IMR-90 (cell line): ENCODE measurements around the gene VMO1. TPM values are rescaled to one million over a fixed set of nuclear protein-coding genes. Genes with fewer than 3 reads are reported as not detected.

Experiments
- ATAC-seq: fragments of 200-7000 bp; cut with Tn5 transposase; 2 replicates; pipeline ENCODE4 v1.9.1; 2020; ENCODE audit warnings: low read depth, mild to moderate bottlenecking, moderate library complexity
- BruUV-seq: library from RNA; stranded (reverse); fragments of 400-500 nt; replicated peaks from 2 replicates; lab custom pipeline; 2021; lab: Mats Ljungman, UMichigan
- CTCF ChIA-PET: fragments of 300-600 bp; formaldehyde crosslinking; extraction: SDS; loops from one replicate; lab custom pipeline; 2021; ENCODE audit warnings: antibody characterized with exemption; lab: Yijun Ruan, JAX
- POLR2A ChIA-PET: fragments of 300-600 bp; sonication (Branson Sonifier 250); formaldehyde crosslinking; loops from one replicate; lab custom pipeline; 2022; ENCODE audit warnings: antibody characterized with exemption; ENCODE audit not compliant: unreplicated experiment; lab: Charles Lee
- DNase-seq: peaks from one replicate; pipeline ENCODE4 v3.0.0; 2013
- H2AFZ ChIP-seq: replicated peaks from 2 replicates; pipeline ENCODE3; 2013; ENCODE audit warnings: low read length, mild to moderate bottlenecking; ENCODE audit not compliant: poor library complexity
- H2AK5ac ChIP-seq: 2 replicates; pipeline ENCODE4 v1.6.1; 2013; ENCODE audit warnings: low read depth, low read length, inconsistent platforms
- H2AK9ac ChIP-seq: replicated peaks from 2 replicates; pipeline ENCODE3; 2013; ENCODE audit warnings: mild to moderate bottlenecking, low read depth, low read length, moderate library complexity; ENCODE audit not compliant: poor library complexity
- H2BK120ac ChIP-seq: 2 replicates; pipeline ENCODE4 v1.6.1; 2013; ENCODE audit warnings: low read depth, low read length, inconsistent platforms
- H2BK15ac ChIP-seq: 3 replicates; pipeline ENCODE4 v1.6.1; 2013; ENCODE audit warnings: low read depth, low read length, inconsistent platforms
- H2BK20ac ChIP-seq: 2 replicates; pipeline ENCODE4 v1.6.1; 2013; ENCODE audit warnings: low read depth, mild to moderate bottlenecking, inconsistent platforms, low read length, moderate library complexity
- H2BK5ac ChIP-seq: 2 replicates; pipeline ENCODE4 v1.6.1; 2013; ENCODE audit warnings: mild to moderate bottlenecking, low read depth, low read length, inconsistent platforms; ENCODE audit not compliant: poor library complexity, severe bottlenecking
- H3K14ac ChIP-seq: replicated peaks from 2 replicates; pipeline ENCODE4 v1.6.1; 2013; ENCODE audit warnings: low read depth, low read length, inconsistent platforms
- H3K18ac ChIP-seq: 2 replicates; pipeline ENCODE4 v1.6.1; 2013; ENCODE audit warnings: low read depth, low read length, control low read depth
- H3K23ac ChIP-seq: 2 replicates; pipeline ENCODE4 v1.6.1; 2013; ENCODE audit warnings: low read depth, low read length, inconsistent platforms
- H3K27ac ChIP-seq: 2 replicates; pipeline ENCODE4 v1.5.1; 2013; ENCODE audit warnings: mild to moderate bottlenecking, control low read depth, low read length; ENCODE audit not compliant: insufficient read depth
- H3K27me3 ChIP-seq: 2 replicates; pipeline ENCODE4 v1.6.1; 2013; ENCODE audit warnings: low read length; ENCODE audit not compliant: control insufficient read depth, insufficient read depth
- H3K36me3 ChIP-seq: 2 replicates; pipeline ENCODE4 v1.6.1; 2013; ENCODE audit warnings: low read length, mixed read lengths; ENCODE audit not compliant: control insufficient read depth, insufficient read depth
- H3K4ac ChIP-seq: 2 replicates; pipeline ENCODE4 v1.6.1; 2013; ENCODE audit warnings: low read depth, low read length, inconsistent platforms
- H3K4me1 ChIP-seq: 2 replicates; pipeline ENCODE4 v1.6.1; 2013; ENCODE audit warnings: low read length, mixed read lengths; ENCODE audit not compliant: control insufficient read depth, insufficient read depth
- H3K4me2 ChIP-seq: 2 replicates; pipeline ENCODE4 v1.6.1; 2013; ENCODE audit warnings: low read depth, mild to moderate bottlenecking, control low read depth, low read length, moderate library complexity
- H3K4me3 ChIP-seq: 2 replicates; pipeline ENCODE4 v1.5.1; 2013; ENCODE audit warnings: low read depth, mild to moderate bottlenecking, control low read depth, low read length, moderate library complexity; ENCODE audit not compliant: insufficient read depth
- H3K56ac ChIP-seq: 2 replicates; pipeline ENCODE4 v1.6.1; 2013; ENCODE audit warnings: low read length, inconsistent platforms; ENCODE audit not compliant: insufficient read depth; ENCODE audit errors: extremely low read depth
- H3K79me1 ChIP-seq, 2 experiments: 2 replicates each; pipeline ENCODE4 v1.6.1; 2013; ENCODE audit warnings: low read length in 2 of 2, inconsistent platforms in 1 of 2, low read depth in 1 of 2
- H3K9ac ChIP-seq: 2 replicates; pipeline ENCODE4 v1.6.1; 2013; ENCODE audit warnings: low read depth, low read length, control low read depth
- H3K9me1 ChIP-seq: 2 replicates; pipeline ENCODE4 v1.6.1; 2013; ENCODE audit warnings: low read length, inconsistent platforms; ENCODE audit not compliant: insufficient read depth
- H3K9me3 ChIP-seq: 2 replicates; pipeline ENCODE4 v1.6.1; 2013; ENCODE audit warnings: low read length; ENCODE audit not compliant: control insufficient read depth, insufficient read depth
- H4K20me1 ChIP-seq: 2 replicates; pipeline ENCODE4 v1.6.1; 2013; ENCODE audit warnings: low read length, inconsistent platforms; ENCODE audit not compliant: insufficient read depth
- H4K5ac ChIP-seq: 2 replicates; pipeline ENCODE4 v1.6.1; 2013; ENCODE audit warnings: mild to moderate bottlenecking, low read depth, low read length, control low read depth
- H4K8ac ChIP-seq, 2 experiments: 2 replicates each; pipeline ENCODE4 v1.6.1; 2013; ENCODE audit warnings: low read depth in 2 of 2, low read length in 2 of 2, control low read depth in 1 of 2, inconsistent platforms in 1 of 2
- H4K91ac ChIP-seq: 2 replicates; pipeline ENCODE4 v1.6.1; 2013; ENCODE audit warnings: low read depth, low read length, inconsistent platforms; ENCODE audit not compliant: insufficient read depth
- BHLHE40 ChIP-seq: fragments of 150-350 bp; IDR thresholded peaks from 2 replicates; pipeline ENCODE4 v1.6.1; 2016; ENCODE audit warnings: mild to moderate bottlenecking, low read depth, low read length
- CEBPB ChIP-seq: IDR thresholded peaks from 2 replicates; pipeline ENCODE4 v1.6.1; 2012; ENCODE audit warnings: low read depth, low read length, improper control_type of control experiment
- CHD1 ChIP-seq: IDR thresholded peaks from 2 replicates; pipeline ENCODE4 v1.6.1; 2012; ENCODE audit warnings: low read depth, low read length, improper control_type of control experiment
- CTCF ChIP-seq: conservative IDR thresholded peaks from 2 replicates; pipeline ENCODE4 v1.5.1; 2012; ENCODE audit warnings: mild to moderate bottlenecking, low read depth, low read length, improper control_type of control experiment
- ELK1 ChIP-seq: fragments of 150-350 bp; IDR thresholded peaks from 2 replicates; pipeline ENCODE4 v1.6.1; 2016; ENCODE audit warnings: low read depth, mild to moderate bottlenecking, low read length, moderate library complexity, borderline replicate concordance
- FOS ChIP-seq: fragments of 150-350 bp; IDR thresholded peaks from 2 replicates; pipeline ENCODE4 v1.6.1; 2016; ENCODE audit warnings: low read depth, low read length
- MAFK ChIP-seq: IDR thresholded peaks from 2 replicates; pipeline ENCODE4 v1.6.1; 2012; ENCODE audit warnings: low read depth, low read length, improper control_type of control experiment
- MXI1 ChIP-seq: IDR thresholded peaks from 2 replicates; pipeline ENCODE4 v1.6.1; 2012; ENCODE audit warnings: low read depth, mild to moderate bottlenecking, low read length, moderate library complexity, borderline replicate concordance
- RAD21 ChIP-seq: IDR thresholded peaks from 2 replicates; pipeline ENCODE4 v1.6.1; 2012; ENCODE audit warnings: low read length, improper control_type of control experiment
- SMC3 ChIP-seq: fragments of 150-350 bp; IDR thresholded peaks from 2 replicates; pipeline ENCODE4 v1.6.1; 2016; ENCODE audit warnings: low read depth, mild to moderate bottlenecking, antibody characterized with exemption, low read length, moderate library complexity
- WGBS, 2 experiments: methylation state at CpG; one replicate each; pipeline versions ENCODE4 v1.1.5 to v1.1.7; 2013; ENCODE audit warnings: missing lambda C conversion rate in 2 of 2; ENCODE audit not compliant: insufficient read length in 1 of 2; ENCODE audit errors: extremely low coverage in 2 of 2; 5-methylcytosine and 5-hydroxymethylcytosine counted together
- dilution Hi-C: fragments of 300-500 bp; cut with HindIII; formaldehyde crosslinking; loops from one replicate; pipeline ENCODE4 v1.14.3; 2018; ENCODE audit warnings: low sequenced_read_pairs; ENCODE audit not compliant: unreplicated experiment
- in situ Hi-C: fragments of 300-500 bp; cut with MboI; formaldehyde crosslinking; loops from 3 replicates; pipeline ENCODE4 v1.14.3; 2019; ENCODE audit warnings: low sequenced_read_pairs, inconsistent platforms, mixed read lengths
- intact Hi-C: fragments of 100-400 bp; cut with micrococcal nuclease; formaldehyde crosslinking; loops from 2 replicates; pipeline ENCODE4 v1.10.0; 2022
- polyA plus RNA-seq, 3 experiments: library from polyadenylated mRNA; depleted of rRNA; stranded (reverse); fragments of >200 nt; gene quantifications; 2 replicates each; pipeline ENCODE4 v1.2.3, GENCODE V29; 2012; ENCODE audit warnings: low replicate concordance in 1 of 3
- total RNA-seq: library from RNA; depleted of rRNA; stranded (reverse); fragments of >200 nt; gene quantifications from 2 replicates; pipeline ENCODE4 v1.2.3, GENCODE V29; 2012

Gene VMO1
- total and polyA plus RNA-seq, 2 of the 4 experiments (the other 2 are of a cell fraction) = 0.14 TPM; not detected in 1

GRCh38 chr17:4833941-4834680 is 47.9 kb upstream of the VMO1 start:
- peak; percentile 80 for DNase-seq
- Histone ChIP-seq H4K5ac (peak overlapping the region; percentile 54), H3K27ac (peak overlapping the region; percentile 81)

More at GRCh38 chr17:4833941-4834680, 47.9 kb upstream of the VMO1 start:
- H3K4me1 ChIP-seq = peaks cover 6% of the 10 kb centered on the region; the same call in 1 of the 2 replicates
- peak overlapping the region; percentile 80; the same call in 1 of the 2 replicates for H3K56ac ChIP-seq
- peak; percentile 33 for ATAC-seq
- peak overlapping the region; percentile 97 for H3K23ac ChIP-seq
- peak overlapping the region; percentile 77 for H3K4me3 ChIP-seq
- peak overlapping the region; percentile 93; the same call in 2 of the 3 replicates for H2BK15ac ChIP-seq
- peak overlapping the region; percentile 48 for H3K18ac ChIP-seq
- in situ Hi-C loops (no loop called here), dilution Hi-C loops (no loop called here), intact Hi-C loops (loop anchor here (1.0 kb wide), 1 partner anchor 48 kb away; no protein-coding TSS in a partner anchor)
- CTCF ChIA-PET = no interaction called here
- no TSS peak for BruUV-seq
- POLR2A ChIA-PET = no interaction called here
- H3K14ac ChIP-seq = peak overlapping the region; percentile 94
- no peaks in the 10 kb centered on the region for H3K27me3 ChIP-seq
- H3K79me1 ChIP-seq = peaks cover 19 to 53% of the 10 kb centered on the region in 2 experiments; a peak in 3 of 4 replicates
- TF ChIP-seq CHD1 = no peak
- TF ChIP-seq SMC3 = no peak
- TF ChIP-seq ELK1 = no peak
- TF ChIP-seq CTCF = no peak
- TF ChIP-seq MXI1 = peak; percentile 96
- TF ChIP-seq RAD21 = no peak
- no peak for TF ChIP-seq CEBPB
- no peak for TF ChIP-seq MAFK
- peak; percentile 95 for TF ChIP-seq BHLHE40
- no peak for TF ChIP-seq FOS
- peak overlapping the region; percentile 95 for H2AFZ ChIP-seq
- peak overlapping the region; percentile 85; the same call in 1 of the 2 replicates for H2BK20ac ChIP-seq
- H3K9ac ChIP-seq = peak overlapping the region; percentile 69
- H2AK5ac ChIP-seq = peak overlapping the region; percentile 97
- peak overlapping the region; percentile 48 for H2BK120ac ChIP-seq
- H2AK9ac ChIP-seq = peak overlapping the region; percentile 99
- peak overlapping the region; percentile 93 for H3K4me2 ChIP-seq
- H4K20me1 ChIP-seq = peaks cover 36% of the 10 kb centered on the region
- H3K9me1 ChIP-seq = peaks cover 25% of the 10 kb centered on the region
- peaks cover 5% of the 10 kb centered on the region; the same call in 1 of the 2 replicates for H3K36me3 ChIP-seq
- H2BK5ac ChIP-seq = peak overlapping the region; percentile 77
- peak overlapping the region; percentile 82 to 87 for H4K8ac ChIP-seq
- peak overlapping the region; percentile 95 for H3K4ac ChIP-seq
- H3K9me3 ChIP-seq = no peaks in the 10 kb centered on the region
- WGBS, 2 experiments = 0% methylated on average over 6 of the region's 15 CpGs; no CpG with 5 or more reads in 1 of the 2 experiments
- H4K91ac ChIP-seq = peak overlapping the region; percentile 88
